Cerebellar cortex (tissue), 1 donor: ENCODE data around the gene ZNF14.
"Not testable (repeated sequence)": the region's sequence is repeated elsewhere in the genome, so short reads cannot be mapped to it uniquely, and the experiment has no call there.

Experiments used
- DNase-seq: peaks from one replicate; pipeline ENCODE4 v3.0.0-alpha.2; 2015; ENCODE audit warnings: low spot score

Gene ZNF14

DNA sequence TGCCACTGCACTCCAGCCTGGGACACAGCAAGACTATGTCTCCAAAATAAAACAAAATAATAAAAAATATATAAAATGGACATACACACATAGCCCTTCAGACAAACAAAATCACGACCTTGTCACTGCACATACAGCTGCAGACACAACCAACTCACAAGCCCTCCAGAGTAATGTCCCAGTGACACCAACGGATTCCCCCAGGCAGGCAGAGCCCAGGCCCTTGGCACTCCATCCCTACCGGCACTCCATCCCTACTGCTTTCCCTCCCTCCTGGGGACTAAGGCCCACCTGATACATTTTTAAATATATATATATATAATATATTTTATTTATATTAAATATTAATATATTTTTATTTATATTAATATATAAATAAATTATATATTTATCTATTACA is 45.8 kb downstream of the ZNF14 start:
- no peak for DNase-seq

DNA sequence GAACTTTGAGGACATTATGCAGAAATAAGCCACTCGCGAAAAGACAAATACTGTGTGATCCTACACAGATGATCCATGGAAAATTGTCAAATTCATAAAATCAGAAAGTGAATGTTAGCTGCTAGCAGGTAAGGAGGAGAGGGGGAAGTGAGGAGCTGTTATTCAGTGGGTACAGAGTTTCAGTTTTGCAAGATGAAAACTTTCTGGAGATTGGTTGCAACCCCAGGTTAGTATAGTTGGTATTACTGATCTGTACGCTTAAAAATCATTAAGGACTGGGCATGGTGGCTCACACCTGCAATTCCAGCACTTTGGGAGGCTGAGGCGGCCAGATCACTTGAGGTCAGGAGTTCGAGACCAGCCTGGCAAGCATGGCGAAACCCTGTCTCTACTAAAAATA is 46.3 kb downstream of the ZNF14 start:
- DNase-seq, result no peak

DNA sequence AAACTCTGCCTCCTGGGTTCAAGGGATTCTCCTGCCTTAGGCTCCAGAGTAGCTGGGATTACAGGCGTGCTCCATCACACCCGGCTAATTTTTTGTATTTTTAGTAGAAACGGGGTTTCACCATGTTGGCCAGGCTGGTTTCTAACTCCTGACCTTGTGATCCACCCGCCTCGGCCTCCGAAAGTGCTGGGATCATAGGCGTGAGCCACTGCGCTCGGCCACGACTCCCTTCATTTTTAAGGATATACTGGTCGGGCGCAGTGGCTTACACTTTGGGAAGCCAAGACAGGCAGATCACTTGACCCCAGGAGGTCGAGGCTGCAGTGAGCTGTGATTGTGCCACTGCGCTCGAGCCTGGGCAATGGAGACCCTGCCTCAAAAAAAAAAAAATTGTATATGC is 46.8 kb downstream of the ZNF14 start:
- DNase-seq, result not testable (repeated sequence)

DNA sequence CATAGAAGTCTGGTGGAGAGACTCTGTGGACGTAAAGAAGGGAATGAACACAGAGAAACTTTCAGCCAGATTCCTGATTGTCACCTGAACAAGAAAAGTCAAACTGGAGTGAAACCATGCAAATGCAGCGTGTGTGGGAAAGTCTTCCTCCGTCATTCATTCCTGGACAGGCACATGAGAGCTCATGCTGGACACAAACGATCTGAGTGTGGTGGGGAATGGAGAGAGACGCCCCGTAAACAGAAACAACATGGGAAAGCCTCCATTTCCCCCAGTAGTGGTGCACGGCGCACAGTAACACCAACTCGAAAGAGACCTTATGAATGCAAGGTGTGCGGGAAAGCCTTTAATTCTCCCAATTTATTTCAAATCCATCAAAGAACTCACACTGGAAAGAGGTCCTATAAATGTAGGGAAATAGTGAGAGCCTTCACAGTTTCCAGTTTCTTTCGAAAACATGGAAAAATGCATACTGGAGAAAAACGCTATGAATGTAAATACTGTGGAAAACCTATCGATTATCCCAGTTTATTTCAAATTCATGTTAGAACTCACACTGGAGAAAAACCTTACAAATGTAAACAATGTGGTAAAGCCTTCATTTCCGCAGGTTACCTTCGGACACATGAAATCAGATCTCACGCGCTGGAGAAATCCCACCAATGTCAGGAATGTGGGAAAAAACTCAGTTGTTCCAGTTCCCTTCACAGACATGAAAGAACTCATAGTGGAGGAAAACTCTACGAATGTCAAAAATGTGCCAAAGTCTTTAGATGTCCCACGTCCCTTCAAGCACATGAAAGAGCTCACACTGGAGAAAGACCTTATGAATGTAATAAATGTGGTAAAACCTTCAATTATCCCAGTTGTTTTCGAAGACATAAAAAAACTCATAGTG is 53.5 kb downstream of the ZNF14 start:
- DNase-seq, result no peak

DNA sequence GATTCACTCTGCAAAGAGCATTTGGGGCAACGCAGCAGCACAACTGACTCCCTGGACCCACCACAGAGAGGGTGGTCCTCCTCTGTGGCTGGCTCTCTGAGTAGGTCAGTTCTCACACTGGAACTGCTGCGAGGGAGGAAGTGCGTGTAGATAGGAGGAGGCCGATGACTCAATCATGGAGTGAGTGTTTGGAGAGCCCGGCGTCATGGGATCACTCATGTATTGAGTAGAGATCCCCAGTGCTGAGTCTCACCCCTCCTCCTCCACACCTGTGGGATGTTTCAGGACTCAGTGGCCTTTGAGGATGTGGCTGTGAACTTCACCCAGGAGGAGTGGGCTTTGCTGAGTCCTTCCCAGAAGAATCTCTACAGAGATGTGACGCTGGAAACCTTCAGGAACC is 55.3 kb downstream of the ZNF14 start:
- no peak for DNase-seq

DNA sequence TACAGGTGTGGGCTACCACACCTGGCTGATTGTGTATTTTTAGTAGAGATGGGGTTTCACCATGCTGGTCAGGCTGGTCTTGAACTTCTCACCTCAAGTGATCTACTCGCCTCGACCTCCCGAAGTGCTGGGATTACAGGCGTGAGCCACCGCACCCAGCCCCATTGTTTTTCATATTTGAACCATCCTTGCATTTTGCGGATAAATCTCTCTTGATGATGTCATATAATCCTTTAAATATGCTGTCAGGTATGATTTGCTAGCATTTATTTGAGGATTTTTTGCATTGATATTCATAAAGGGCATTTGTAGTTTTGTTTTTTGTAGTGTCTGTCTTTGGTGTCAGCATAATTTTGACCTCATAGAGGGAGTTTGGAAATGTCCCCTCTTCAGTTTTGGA is 58.6 kb downstream of the ZNF14 start:
- DNase-seq, result no peak

DNA sequence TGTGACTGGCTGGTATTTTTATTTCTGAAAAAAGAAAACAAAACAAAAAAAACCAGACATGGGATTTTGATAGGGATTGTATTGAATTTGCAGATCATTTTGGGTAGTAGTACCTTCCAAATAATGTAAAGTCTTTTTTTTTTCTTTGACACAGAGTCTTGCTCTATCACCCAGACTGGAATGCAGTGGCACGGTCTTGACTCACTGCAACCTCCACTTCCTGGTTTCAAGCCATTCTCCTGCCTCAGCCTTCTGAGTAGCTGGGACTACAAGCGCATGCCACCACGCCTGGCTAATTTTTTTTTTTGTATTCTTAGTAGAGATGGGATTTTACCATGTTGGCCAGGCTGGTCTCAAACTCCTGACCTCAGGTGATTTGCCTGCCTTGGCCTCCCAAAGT is 60.1 kb downstream of the ZNF14 start:
- no peak for DNase-seq

DNA sequence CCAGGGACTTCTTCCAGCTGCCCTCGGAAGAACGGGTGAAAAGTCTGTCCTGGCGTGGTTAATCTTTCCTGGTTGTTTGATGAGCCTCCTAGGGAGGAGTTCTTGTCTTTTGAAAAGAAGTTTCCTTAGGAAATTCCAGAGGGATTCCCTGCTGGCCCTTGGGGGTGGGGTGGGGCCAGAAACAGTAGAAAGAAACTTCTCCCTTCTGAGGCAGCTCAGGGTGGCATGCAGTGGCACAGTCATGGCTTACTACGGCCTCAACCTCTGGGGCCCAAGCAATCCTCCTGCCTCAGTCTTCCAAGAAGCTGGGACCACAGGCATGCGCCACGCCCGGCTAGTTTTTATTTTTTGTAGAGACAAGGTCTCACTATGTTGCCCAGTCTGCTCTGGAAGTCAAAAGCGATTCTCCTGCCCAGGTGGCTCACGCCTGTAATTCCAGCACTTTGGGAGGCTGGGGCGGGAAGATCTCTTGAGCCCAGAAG is 62.8 kb downstream of the ZNF14 start:
- DNase-seq, result no peak

DNA sequence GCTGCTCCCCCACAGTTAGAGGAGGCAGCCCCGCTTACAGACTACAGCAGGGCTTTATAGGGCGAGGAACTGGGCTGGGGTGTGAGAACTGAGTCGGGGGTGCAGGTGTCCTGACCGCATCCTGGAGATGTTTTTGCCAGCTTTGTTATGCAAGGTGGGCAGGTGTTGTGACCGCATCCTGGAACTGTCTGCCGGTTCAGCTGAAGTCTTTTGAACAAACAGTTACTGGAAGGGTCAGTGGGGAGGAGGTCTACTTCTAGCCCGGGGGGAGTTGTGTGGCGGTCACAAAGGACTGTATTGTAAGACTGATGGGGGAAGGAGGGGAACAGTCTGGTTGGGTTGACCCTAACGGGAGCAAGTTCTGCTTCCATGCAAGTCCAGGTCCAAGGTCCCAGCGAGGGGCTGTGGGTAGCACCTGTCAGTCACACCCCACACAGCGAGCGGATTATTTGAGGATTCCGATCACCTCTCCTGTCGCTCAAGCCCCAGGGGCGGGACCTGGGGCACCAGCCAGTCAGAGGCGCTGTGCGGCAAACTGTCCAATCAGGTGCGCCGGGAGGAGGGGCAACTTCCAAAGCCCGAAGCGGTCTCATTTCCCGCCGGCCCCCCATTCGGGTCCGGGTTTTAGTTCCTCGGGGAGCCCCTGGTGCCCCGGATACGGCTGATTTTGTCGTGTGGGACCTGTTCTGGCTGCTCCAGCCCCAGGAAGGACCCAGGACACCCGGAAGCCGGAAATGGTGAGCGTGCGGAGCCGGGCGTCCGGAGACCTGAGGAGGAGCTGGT is 64.5 kb downstream of the ZNF14 start, which contains the start of gene ZNF101:
ZNF101 (plus strand) TSS at position 610 of the 783 bp plus-strand sequence; CDS start at position 735, 125 bp downstream.
- peak; percentile 97 for DNase-seq

DNA sequence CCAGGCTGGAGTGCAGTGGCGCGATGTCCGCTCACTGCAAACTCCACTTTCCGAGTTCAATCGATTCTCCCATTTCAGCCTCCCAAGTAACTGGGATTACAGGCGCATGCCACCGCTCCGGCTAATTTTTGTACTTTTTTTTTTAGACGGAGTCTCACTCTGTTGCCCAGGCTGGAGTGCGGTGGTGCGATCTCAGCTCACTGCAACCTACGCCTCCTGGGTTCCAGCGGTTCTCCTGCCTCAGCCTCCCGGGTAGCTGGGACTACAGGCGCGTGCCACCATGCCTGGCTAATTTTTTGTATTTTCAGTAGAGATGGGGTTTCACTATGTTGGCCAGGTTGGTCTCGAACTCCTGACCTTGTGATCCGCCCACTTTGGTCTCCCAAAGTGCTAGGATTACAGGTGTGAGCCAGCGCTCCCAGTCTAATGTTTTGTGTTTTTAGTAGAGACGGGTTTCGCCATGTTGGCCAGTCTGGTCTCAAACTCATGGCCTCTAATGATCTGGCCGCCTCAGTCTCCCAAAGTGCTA is 67.4 kb downstream of the ZNF14 start:
- not testable (repeated sequence) for DNase-seq

DNA sequence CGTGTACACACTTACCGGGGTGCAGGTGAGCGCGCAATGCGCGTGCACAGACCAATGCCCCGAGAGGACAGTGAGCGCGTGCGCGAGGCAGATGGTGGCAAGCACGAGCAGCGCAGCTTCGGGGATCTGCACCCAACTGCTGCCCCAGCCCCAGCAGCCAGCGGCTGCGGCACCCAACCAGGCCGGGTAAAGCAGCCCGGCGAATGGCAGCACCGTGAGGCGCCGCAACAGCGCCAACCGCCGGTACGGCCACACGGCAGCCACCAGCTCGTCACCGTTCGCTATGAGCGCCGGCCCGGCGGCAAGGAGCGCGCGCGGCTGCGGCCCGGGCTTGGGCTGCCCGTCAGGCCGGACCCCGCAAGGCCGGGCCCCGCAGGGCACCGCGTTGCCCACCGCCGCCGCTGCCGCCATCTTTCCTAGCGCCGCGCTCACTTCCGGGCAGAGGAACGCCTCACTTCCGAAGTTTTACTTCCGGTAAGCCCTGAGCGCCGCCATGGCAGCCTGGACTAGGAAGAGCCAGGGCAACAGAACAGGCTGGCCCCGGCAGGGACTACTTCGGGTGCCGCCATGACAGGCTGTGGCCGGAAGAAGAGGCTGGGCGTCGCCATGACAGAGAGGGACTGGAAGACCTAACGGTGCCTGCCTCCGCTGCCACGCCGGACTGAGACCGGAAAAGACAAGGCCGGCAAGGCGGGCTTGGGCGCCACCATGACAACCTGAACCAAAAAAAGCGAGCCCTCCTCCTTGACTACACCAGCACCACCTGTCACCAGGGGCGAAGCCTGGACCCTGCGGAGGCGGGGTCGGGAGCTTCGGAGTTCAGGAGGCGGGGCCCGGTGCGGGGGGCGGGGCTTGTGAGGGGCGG is 69.4 kb downstream of the ZNF14 start, which contains the start of gene ATP13A1:
ATP13A1 (minus strand) TSS at position 421 of the 865 bp plus-strand sequence; CDS start at position 411, 10 bp downstream.
- peak; percentile 99 for DNase-seq

DNA sequence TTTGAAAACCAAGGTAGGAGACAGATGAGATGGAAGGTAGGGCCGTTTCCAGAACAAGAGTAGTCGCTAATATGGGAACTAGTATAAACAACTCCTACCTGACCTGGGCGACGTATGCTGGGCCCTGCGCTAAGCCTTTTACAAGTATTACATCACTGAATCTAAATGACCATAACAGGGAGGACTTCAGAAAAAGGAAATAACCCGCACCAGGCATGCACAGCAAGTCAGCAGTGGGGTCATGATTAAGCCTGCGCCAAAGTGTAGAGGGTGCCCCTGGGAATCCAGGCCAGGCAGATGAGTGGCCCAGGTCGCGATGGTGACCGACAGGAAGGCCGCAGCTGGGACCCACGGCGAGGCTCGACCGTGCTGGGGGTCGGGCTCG is 70.0 kb downstream of the ZNF14 start:
- no peak for DNase-seq

DNA sequence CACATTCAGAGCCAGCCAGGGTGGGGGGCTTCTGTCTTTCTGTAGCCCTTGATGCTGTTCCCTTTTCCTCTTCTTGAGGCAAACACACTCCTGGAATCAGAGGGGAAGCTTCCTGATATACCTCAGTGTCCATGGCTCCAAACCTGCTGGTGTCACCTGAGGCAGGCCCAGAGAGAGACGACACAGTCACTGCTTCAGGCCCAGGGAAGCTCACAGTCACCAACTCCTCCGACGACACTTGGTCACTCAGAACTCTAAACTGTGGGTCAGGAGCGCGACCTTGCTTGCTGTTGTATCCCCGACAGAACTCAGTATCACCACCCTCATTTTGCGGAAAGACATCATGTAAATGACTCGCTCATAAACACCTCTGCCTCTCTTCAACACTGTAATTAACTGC is 70.6 kb downstream of the ZNF14 start:
- no peak for DNase-seq

DNA sequence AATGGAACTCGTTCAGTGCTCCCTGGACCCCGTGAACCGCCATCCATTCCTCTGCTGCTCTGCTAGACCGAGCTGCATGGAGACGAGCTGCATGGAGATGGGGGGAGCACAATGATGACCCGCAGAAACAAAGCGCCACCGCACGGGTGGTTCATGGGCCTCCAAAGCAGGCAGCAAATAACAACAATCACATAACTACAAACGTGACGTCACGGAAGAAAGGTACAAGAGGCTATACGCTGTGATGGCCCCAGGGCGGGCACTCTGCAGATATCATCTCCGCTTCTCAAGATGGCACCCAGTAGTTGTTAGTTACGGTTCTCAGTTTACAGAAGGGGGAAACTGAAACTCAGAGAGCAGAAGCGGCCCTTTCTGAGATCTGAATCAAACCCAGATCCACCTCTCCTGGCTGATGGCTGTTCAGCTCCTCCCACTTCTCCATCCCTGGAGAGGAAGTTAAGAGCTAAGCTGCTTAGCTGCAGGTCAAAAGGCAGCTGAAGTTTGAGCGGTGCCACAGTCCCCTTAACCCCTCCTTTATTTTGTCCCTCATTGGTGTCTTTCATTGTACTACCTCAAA is 71.1 kb downstream of the ZNF14 start:
- DNase-seq, result no peak

DNA sequence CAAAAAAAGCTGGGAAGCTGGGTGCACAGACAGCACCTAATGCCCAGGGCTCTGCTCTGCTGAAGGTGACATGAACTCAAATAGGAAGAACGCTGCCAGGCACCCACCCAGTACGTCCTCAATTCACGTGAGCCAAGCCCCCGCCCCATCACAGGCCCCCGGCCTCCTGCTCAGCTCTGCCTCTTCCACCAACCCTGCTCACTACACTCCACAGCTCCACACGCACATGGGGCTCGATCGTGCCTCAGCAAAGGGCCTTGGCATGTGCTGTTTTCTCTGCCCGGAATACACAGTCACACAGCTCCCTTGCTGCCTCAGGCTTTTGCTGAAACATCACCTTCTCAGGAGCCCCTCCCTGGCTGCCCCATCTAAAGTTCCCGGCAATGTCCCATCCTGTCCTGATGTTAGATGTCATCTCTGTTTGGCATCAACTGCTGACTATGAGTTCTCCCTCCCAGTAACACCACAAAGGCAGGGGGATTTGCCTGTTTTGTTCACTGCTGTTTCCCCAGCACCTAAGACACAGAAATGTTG is 71.7 kb downstream of the ZNF14 start:
- no peak for DNase-seq
